ENCODE data around the gene ATP11B.

DNA sequence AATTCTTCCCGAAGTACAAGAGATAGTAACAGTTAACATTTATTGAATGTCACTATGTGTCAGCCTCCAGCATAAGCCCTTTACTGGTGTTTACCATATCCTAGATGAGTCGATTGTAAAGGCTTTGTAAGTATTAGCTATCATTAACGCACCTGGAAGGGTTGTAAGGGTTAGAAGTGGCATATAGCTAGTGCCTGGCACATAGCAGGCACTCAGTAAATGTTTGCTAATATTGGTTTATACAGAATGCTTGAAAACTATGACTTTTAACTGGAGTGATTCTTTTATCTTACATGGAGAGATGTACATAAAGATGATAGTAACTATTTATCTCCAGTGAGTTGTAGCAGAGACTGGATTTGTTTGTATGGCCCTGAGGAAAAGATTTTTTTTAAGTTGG, 46.3 kb upstream of the ATP11B start:
- TF ChIP-seq EZH2 (IDR thresholded peaks at IDR 0.05): no peak
- TF ChIP-seq, protein P1, sequence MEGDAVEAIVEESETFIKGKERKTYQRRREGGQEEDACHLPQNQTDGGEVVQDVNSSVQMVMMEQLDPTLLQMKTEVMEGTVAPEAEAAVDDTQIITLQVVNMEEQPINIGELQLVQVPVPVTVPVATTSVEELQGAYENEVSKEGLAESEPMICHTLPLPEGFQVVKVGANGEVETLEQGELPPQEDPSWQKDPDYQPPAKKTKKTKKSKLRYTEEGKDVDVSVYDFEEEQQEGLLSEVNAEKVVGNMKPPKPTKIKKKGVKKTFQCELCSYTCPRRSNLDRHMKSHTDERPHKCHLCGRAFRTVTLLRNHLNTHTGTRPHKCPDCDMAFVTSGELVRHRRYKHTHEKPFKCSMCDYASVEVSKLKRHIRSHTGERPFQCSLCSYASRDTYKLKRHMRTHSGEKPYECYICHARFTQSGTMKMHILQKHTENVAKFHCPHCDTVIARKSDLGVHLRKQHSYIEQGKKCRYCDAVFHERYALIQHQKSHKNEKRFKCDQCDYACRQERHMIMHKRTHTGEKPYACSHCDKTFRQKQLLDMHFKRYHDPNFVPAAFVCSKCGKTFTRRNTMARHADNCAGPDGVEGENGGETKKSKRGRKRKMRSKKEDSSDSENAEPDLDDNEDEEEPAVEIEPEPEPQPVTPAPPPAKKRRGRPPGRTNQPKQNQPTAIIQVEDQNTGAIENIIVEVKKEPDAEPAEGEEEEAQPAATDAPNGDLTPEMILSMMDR (IDR thresholded peaks at IDR 0.05): no peak
